PC-3 (cell line): ENCODE results near the gene ZNF74.
"Not testable (repeated sequence)": the region's sequence is repeated elsewhere in the genome, so short reads cannot be mapped to it uniquely, and the experiment has no call there.

Experiments
- CTCF ChIP-seq: fragments of 300-600 bp; sonication (generic); conservative IDR thresholded peaks from 2 replicates; pipeline ENCODE4 v1.5.1; 2017; ENCODE audit warnings: antibody characterized with exemption, low read depth, mild to moderate bottlenecking, low read length
- EZH2phosphoT487 ChIP-seq: fragments of 300-600 bp; sonication (generic); IDR thresholded peaks from 2 replicates; pipeline ENCODE4 v1.6.1; 2018; ENCODE audit warnings: mild to moderate bottlenecking, antibody characterized with exemption, low read length, borderline replicate concordance

- TF ChIP-seq EZH2phosphoT487, CTCF: not testable (repeated sequence)
These were observed 35.3 kb upstream of the ZNF74 start for GRCh38 chr22:20358503-20359239.
